GM18909 (cell line): ENCODE data around the gene H1-8.
A peak's percentile ranks its signal among the peaks of the same experiment; 100 is the strongest.
"Not testable (repeated sequence)": the region's sequence is repeated elsewhere in the genome, so short reads cannot be mapped to it uniquely, and the experiment has no call there.

ENCODE experiments used
- ATAC-seq: cut with Tn5 transposase; IDR thresholded peaks from one replicate; pipeline ENCODE4 v1.9.1; 2021; ENCODE audit warnings: mild to moderate bottlenecking; ENCODE audit not compliant: unreplicated experiment, poor library complexity

H1-8 gene

GRCh38 chr3:129514563-129514962 is 28.4 kb upstream of the H1-8 start:
- ATAC-seq = no peak

DNA sequence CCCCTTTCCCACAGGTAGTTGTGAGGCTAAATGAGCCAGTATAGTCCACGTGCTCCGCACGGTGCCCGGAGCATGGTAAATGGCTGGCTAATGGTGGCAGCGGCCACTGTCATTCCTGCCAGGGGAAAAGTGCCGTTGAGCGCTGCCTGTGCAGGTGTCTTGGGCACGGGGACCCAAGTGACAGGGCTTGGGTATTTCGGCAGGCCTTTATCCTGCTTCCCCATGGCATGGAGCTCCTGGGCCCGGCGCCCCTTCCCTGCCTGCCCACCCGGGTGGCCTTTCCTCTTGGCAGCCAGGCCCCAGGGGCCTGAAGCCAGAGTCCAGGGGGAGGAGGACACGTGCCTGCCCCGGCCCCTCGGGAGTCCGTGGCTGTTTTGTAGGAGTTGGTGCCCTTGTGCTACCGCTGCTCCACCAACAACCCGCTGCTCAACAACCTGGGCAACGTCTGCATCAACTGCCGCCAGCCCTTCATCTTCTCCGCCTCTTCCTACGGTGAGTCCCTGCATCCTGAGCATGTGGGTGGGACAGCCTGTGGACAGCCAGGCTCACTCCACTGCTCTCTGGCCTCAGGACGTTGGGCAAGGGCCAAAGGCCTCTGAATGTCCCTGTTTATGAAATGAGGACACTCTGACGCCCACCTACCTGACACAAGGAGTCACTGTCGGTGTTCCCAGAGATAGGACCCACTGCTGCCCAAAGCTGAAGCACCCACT is 27.7 kb upstream of the H1-8 start:
- not testable (repeated sequence) for ATAC-seq

DNA sequence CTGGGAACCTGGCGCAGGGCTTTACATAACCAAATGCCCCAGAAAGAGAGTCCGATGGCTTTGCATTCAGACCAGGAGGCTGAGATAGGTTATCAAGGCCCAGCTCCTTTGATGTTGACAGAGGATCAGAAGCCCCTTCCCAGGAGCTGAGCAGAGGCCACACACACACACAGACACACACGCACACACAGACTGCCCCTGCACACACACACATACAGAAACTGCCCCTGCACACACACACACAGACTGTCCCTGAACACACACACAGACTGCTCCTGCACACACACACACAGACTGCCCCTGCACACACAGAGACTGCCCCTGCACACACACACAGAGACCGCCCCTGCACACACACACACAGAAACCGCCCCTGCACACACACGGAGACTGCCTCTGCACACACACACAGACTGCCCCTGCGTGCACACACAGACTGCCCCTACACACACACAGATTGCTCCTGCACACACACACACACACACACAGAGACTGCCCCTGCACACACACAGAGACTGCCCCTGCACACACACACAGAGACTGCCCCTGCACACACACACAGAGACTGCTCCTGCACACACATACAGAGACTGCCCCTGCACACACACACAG is 27.0 kb upstream of the H1-8 start:
- ATAC-seq = not testable (repeated sequence)

DNA sequence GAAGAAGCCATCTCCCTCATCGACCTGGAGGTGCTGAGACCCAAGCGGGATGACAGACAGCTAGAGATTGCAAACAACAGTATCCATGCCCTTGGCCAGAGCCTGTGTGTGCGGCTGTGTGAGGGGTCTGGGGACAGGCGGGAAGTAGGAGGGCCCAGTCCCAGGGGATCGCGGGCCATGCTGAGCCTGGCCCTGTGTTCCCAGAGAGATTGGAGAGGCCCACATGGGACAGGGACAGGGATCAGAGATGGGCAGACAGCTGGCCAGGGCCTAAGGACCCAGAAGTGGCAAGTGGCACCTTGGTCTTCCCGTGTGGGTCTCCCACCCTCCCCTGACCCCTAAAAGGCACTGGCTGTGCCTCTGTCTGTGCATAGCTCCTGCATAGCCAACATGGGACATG is 25.5 kb upstream of the H1-8 start:
- ATAC-seq = no peak

GRCh38 chr3:129518038-129518561 is 24.9 kb upstream of the H1-8 start:
- ATAC-seq = no peak

DNA sequence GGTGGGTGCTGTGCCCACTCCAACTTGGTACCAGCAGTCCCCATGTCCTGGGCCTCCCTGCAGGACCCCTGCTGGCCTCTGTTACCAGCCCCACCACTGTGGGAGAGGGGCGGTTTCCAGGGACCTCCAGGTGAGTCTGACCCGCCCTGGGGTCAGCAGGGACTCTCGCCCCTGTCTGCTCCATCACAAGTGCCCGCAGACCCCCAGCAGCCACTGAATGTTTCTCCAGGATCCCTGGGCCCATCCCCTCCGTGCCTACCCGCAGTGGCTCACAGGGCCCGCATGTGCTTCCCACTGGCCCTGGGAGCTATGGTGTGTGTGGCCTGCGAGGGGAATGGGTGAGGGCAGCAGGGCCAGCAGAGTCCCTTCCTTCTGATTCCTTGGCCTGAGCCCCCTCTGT is 24.4 kb upstream of the H1-8 start:
- no peak for ATAC-seq

GRCh38 chr3:129519449-129519848 is 23.5 kb upstream of the H1-8 start:
- no peak for ATAC-seq

- no peak for ATAC-seq
These were observed 22.9 kb upstream of the H1-8 start for GRCh38 chr3:129519896-129520715.

DNA sequence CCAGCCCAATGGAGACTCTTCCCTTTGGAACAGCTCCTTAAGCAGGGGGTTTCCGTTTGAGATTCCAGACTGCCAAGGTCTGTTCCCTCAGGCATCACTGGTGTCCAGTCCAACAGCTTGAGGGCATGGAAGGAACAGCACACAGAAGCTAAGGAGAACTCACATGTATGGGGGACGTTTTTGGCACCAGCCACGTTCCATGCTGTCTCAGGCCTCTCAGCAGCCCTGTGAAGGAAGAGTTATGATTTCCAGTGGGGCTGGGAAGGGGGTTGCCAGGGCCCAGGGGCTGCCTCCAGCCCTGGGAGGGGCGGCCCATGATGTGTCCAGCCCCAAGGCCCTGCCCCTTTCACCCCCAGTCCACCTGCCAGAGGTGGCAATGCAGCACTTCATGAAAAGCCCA is 22.0 kb upstream of the H1-8 start:
- ATAC-seq = no peak

GRCh38 chr3:129521611-129522010 is 21.4 kb upstream of the H1-8 start:
- ATAC-seq = no peak

DNA sequence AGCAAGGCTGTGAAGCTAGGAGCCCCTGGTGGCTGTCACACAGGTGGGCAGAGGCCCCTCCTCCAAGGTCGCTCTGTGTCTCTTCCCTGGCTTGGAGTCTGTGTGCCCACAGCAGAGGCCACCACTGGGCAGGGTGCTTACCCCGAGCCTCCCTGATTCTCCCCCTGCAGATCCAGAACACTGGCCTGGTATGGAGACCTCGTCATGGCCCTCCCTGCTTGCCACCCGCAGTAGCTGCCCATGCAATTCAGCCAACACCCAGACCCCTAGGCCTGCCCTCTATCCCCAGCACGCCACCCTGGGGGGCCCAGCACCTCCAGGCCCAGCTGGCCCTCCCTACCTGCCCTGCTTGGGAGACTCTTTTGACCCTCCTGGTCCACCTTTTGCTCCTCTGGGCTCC is 20.0 kb upstream of the H1-8 start:
- ATAC-seq = no peak

DNA sequence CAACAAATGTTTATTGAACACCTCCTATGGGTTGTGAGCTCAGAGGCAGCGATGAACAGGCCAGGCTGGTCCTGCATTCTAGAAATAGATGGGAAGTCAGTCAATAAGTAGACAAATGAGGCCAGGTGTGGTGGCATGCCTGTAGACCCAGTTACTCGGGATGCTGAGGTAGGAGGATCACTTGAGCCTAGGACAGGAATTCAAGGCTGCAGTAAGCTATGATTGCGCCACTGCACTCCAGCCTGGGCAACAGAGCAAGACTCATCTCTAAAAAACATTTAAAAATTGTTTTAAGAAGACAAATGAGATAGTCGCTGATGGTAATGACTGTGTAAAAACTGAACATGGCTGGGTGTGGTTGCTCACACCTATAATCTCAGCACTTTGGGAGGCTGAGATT is 18.9 kb upstream of the H1-8 start:
- ATAC-seq = no peak

GRCh38 chr3:129525341-129525968 is 17.5 kb upstream of the H1-8 start:
- ATAC-seq = no peak

DNA sequence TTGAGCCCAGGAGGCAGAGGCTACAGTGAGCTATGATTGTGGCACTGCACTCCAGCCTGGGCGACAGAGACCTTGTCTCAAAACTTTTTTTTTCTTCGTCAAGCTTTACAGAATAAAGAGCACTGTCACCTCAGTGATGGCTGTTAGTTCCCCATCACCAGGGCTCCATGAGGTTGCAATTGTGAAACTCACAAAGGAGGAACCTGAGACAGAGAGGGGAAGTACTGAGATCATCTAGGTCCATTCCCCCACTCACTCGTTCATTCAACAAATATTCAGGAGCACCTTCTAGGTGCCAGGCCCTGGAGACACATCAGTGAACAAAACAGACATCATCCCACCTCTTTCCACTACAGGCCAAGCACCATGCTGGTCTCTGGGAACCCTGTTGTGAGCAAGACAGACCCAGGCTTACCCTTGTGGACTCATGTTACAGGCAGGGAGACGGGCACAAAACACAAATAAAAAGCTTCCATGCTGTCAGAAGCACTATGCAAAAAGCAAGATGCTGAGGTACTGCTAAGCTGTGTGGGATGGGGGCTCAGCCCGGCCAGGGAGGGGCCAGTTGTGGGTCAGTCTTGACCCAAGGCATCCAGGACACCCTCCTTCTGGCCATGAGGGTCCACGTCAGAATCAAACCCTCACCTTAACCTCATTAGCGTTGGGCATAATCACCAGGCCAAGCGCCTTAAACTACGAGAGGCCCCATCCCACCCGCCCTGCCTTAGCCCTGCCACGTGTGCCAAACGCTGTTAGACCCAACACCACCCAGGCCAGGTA is 16.7 kb upstream of the H1-8 start:
- ATAC-seq = peak; percentile 81

DNA sequence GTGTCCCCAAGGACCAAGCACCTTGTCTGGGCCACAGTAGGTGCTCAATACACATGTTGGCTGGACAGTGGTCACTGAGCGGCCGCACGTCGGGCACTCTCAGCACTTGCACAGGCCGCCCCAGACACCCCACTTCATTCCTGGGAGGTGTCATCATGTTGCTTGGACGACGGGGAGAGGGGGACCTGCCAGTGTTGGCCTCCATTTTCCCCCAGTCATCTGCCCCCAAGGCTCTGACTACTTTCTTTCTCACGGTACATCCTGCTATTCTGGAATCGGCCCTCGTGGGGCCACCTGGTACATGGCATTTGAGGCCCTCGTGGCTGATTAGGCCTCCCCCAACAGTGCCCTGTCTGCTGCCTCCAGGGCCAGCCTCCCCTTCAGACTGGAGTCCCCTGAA is 15.7 kb upstream of the H1-8 start:
- ATAC-seq = no peak

DNA sequence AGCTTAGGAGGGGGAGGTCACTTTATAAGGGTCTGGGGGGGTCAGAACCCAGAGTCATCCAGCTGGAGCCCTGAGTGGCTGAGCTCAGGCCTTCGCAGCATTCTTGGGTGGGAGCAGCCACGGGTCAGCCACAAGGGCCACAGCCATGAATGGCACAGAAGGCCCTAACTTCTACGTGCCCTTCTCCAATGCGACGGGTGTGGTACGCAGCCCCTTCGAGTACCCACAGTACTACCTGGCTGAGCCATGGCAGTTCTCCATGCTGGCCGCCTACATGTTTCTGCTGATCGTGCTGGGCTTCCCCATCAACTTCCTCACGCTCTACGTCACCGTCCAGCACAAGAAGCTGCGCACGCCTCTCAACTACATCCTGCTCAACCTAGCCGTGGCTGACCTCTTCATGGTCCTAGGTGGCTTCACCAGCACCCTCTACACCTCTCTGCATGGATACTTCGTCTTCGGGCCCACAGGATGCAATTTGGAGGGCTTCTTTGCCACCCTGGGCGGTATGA is 14.3 kb upstream of the H1-8 start, which contains the start of gene RHO:
TSS of gene RHO (plus strand) at position 51 of the 512 bp plus-strand sequence. CDS start at position 146, 95 bp downstream.
- ATAC-seq = no peak

DNA sequence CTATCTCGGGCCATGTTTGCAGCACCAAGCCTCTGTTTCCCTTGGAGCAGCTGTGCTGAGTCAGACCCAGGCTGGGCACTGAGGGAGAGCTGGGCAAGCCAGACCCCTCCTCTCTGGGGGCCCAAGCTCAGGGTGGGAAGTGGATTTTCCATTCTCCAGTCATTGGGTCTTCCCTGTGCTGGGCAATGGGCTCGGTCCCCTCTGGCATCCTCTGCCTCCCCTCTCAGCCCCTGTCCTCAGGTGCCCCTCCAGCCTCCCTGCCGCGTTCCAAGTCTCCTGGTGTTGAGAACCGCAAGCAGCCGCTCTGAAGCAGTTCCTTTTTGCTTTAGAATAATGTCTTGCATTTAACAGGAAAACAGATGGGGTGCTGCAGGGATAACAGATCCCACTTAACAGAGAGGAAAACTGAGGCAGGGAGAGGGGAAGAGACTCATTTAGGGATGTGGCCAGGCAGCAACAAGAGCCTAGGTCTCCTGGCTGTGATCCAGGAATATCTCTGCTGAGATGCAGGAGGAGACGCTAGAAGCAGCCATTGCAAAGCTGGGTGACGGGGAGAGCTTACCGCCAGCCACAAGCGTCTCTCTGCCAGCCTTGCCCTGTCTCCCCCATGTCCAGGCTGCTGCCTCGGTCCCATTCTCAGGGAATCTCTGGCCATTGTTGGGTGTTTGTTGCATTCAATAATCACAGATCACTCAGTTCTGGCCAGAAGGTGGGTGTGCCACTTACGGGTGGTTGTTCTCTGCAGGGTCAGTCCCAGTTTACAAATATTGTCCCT is 13.4 kb upstream of the H1-8 start:
- no peak for ATAC-seq

DNA sequence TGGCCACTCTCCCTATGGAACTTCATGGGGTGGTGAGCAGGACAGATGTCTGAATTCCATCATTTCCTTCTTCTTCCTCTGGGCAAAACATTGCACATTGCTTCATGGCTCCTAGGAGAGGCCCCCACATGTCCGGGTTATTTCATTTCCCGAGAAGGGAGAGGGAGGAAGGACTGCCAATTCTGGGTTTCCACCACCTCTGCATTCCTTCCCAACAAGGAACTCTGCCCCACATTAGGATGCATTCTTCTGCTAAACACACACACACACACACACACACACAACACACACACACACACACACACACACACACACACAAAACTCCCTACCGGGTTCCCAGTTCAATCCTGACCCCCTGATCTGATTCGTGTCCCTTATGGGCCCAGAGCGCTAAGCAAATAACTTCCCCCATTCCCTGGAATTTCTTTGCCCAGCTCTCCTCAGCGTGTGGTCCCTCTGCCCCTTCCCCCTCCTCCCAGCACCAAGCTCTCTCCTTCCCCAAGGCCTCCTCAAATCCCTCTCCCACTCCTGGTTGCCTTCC is 12.7 kb upstream of the H1-8 start:
- no peak for ATAC-seq

DNA sequence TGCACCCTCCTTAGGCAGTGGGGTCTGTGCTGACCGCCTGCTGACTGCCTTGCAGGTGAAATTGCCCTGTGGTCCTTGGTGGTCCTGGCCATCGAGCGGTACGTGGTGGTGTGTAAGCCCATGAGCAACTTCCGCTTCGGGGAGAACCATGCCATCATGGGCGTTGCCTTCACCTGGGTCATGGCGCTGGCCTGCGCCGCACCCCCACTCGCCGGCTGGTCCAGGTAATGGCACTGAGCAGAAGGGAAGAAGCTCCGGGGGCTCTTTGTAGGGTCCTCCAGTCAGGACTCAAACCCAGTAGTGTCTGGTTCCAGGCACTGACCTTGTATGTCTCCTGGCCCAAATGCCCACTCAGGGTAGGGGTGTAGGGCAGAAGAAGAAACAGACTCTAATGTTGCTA is 12.2 kb upstream of the H1-8 start:
- no peak for ATAC-seq
